ENCODE results near the gene GIT2. TPM values are rescaled to one million over a fixed set of nuclear protein-coding genes. Genes with fewer than 3 reads are reported as not detected.
A peak's percentile ranks its signal among the peaks of the same experiment; 100 is the strongest.

GIT2 gene
- total and polyA plus RNA-seq, 2 of the 13 experiments (the other 11 are each of a cell fraction or from before 2014, with no cell fraction given), result 18.4 to 19.8 TPM

DNA sequence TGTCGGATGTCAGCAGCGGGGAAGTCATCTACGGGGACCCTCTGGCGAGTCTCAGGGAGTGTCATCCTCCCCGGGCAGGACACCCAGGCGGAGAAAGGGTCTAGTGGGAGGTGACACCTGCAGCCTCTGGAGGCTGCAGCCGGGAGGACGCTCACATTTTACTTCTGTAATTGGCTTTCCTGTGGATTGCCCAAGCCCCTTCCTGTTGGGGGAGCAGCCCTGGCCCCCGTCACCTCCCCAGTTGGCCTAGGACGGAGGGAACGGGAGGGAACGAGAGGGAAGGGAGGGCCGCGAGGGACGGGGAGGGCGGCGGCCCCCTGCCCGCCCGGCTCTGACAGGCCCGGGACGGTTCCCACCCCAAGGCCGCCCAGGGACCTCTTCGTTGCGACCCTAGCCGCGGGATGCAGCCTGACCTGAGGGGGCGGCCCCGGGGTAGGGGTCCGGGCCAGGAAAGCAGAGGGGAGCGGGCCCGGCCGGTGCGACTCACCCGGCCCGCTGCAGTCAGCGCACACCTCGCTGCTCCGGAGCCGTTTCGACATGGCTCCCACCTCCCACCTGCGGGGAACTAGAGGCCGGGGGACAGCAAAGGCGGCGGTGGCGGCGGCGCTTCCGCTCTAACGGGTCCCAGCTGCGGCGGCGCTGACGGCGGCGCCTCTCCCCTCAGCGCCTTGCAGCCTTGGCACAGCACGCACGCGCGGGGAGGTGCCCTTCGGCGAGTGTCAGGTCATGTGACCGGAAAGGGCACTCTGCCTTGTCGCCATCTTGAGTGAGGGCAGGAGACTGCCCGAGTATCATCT lies at the start of gene GIT2 (continued):
- TF ChIP-seq ELF4 (CRISPR knock-in tag; IDR thresholded peaks at IDR 0.05; ENCODE audit: borderline replicate concordance), result no peak
- TF ChIP-seq, protein P1, sequence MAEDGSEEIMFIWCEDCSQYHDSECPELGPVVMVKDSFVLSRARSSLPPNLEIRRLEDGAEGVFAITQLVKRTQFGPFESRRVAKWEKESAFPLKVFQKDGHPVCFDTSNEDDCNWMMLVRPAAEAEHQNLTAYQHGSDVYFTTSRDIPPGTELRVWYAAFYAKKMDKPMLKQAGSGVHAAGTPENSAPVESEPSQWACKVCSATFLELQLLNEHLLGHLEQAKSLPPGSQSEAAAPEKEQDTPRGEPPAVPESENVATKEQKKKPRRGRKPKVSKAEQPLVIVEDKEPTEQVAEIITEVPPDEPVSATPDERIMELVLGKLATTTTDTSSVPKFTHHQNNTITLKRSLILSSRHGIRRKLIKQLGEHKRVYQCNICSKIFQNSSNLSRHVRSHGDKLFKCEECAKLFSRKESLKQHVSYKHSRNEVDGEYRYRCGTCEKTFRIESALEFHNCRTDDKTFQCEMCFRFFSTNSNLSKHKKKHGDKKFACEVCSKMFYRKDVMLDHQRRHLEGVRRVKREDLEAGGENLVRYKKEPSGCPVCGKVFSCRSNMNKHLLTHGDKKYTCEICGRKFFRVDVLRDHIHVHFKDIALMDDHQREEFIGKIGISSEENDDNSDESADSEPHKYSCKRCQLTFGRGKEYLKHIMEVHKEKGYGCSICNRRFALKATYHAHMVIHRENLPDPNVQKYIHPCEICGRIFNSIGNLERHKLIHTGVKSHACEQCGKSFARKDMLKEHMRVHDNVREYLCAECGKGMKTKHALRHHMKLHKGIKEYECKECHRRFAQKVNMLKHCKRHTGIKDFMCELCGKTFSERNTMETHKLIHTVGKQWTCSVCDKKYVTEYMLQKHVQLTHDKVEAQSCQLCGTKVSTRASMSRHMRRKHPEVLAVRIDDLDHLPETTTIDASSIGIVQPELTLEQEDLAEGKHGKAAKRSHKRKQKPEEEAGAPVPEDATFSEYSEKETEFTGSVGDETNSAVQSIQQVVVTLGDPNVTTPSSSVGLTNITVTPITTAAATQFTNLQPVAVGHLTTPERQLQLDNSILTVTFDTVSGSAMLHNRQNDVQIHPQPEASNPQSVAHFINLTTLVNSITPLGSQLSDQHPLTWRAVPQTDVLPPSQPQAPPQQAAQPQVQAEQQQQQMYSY (CRISPR knock-in tag; IDR thresholded peaks at IDR 0.05), result no peak
- TF ChIP-seq ZNF557 (CRISPR knock-in tag; IDR thresholded peaks at IDR 0.05), result 0 out of 2 replicates have a peak, but pooled peaks have one; percentile 70
- TF ChIP-seq ZNF326 (CRISPR knock-in tag; IDR thresholded peaks at IDR 0.05; ENCODE audit: borderline replicate concordance), result no peak
- no peak for TF ChIP-seq ARNT (IDR thresholded peaks at IDR 0.05)
- no peak for TF ChIP-seq GTF2F1 (IDR thresholded peaks at IDR 0.05; ENCODE audit: low read length)
- TF ChIP-seq TAF1 (CRISPR knock-in tag; IDR thresholded peaks at IDR 0.05), result peak; percentile 61; the same call in 1 of the 2 replicates
- TF ChIP-seq, protein P2, sequence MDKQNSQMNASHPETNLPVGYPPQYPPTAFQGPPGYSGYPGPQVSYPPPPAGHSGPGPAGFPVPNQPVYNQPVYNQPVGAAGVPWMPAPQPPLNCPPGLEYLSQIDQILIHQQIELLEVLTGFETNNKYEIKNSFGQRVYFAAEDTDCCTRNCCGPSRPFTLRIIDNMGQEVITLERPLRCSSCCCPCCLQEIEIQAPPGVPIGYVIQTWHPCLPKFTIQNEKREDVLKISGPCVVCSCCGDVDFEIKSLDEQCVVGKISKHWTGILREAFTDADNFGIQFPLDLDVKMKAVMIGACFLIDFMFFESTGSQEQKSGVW (CRISPR knock-in tag; IDR thresholded peaks at IDR 0.05; ENCODE audit: borderline replicate concordance), result no peak
- TF ChIP-seq NKX3-1 (CRISPR knock-in tag; IDR thresholded peaks at IDR 0.05), result no peak
- TF ChIP-seq SATB2 (CRISPR knock-in tag; IDR thresholded peaks at IDR 0.05), result no peak
- no peak for TF ChIP-seq ZNF281 (CRISPR knock-in tag; IDR thresholded peaks at IDR 0.05; ENCODE audit: borderline replicate concordance)
- 0 out of 2 replicates have a peak, but pooled peaks have one; percentile 27 for TF ChIP-seq ZNF160 (CRISPR knock-in tag; IDR thresholded peaks at IDR 0.05)
- peak; percentile 66; the same call in 1 of the 2 replicates for TF ChIP-seq TMF1 (CRISPR knock-in tag; IDR thresholded peaks at IDR 0.05; ENCODE audit: low read depth)
- peak; percentile 33; the same call in 1 of the 2 replicates for TF ChIP-seq KDM5A (IDR thresholded peaks at IDR 0.05; ENCODE audit: borderline replicate concordance, low read length)

Measured in HepG2 (cell line).